A673 (cell line): ENCODE data around the gene NELFE.

ENCODE experiments used
- EZH2 ChIP-seq: fragments of 200-600 bp; sonication (generic); IDR thresholded peaks from 2 replicates; pipeline ENCODE4 v1.6.1; 2017; ENCODE audit warnings: borderline replicate concordance, low read depth, mild to moderate bottlenecking, mixed read lengths, antibody characterized with exemption, low read length; ENCODE audit not compliant: poor library complexity, severe bottlenecking
- TF ChIP-seq, protein P1 (sequence below): fragments of 300-800, 200-600 bp; sonication (generic); conservative IDR thresholded peaks from 2 replicates; pipeline ENCODE4 v1.5.1; 2017; ENCODE audit warnings: low read depth, mild to moderate bottlenecking, antibody characterized with exemption, low read length, moderate library complexity, mixed read lengths

DNA sequence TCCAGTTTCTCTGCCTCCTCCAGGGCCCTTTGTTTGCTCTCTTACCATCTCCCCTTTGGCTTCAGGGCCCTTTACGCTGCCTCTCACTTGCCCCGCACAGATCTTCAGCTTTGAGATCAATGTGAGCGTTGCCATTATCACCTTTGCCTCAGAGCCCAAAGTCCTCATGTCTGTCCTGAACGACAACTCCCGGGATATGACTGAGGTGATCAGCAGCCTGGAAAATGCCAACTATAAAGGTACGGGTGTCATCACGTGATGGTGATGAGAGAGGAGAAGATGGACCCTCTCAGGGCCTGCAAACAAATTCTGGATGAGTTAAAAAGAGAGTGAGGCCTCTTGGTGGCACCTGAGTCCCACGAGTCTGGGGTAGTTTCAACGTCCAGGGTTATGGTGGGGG is 22.9 kb downstream of the NELFE start:
- TF ChIP-seq, protein P1, sequence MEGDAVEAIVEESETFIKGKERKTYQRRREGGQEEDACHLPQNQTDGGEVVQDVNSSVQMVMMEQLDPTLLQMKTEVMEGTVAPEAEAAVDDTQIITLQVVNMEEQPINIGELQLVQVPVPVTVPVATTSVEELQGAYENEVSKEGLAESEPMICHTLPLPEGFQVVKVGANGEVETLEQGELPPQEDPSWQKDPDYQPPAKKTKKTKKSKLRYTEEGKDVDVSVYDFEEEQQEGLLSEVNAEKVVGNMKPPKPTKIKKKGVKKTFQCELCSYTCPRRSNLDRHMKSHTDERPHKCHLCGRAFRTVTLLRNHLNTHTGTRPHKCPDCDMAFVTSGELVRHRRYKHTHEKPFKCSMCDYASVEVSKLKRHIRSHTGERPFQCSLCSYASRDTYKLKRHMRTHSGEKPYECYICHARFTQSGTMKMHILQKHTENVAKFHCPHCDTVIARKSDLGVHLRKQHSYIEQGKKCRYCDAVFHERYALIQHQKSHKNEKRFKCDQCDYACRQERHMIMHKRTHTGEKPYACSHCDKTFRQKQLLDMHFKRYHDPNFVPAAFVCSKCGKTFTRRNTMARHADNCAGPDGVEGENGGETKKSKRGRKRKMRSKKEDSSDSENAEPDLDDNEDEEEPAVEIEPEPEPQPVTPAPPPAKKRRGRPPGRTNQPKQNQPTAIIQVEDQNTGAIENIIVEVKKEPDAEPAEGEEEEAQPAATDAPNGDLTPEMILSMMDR, result no peak
- no peak for TF ChIP-seq EZH2
